H1 (cell line): ENCODE measurements around the gene BTBD10. TPM values are rescaled to one million over a fixed set of nuclear protein-coding genes. Genes with fewer than 3 reads are reported as not detected.

ENCODE experiments used
- CTCF ChIA-PET: fragments of 300-600 bp; sonication (Branson Sonifier 250); formaldehyde crosslinking; loops from one replicate; lab custom pipeline; 2021; ENCODE audit not compliant: partially characterized antibody; lab: Charles Lee
- POLR2A ChIA-PET: fragments of 300-600 bp; sonication (Branson Sonifier 250); formaldehyde crosslinking; loops from one replicate; lab custom pipeline; 2021; ENCODE audit warnings: inconsistent platforms; ENCODE audit not compliant: partially characterized antibody; lab: Charles Lee
- DNase-seq, 2 experiments: peaks; one replicate each; pipeline versions ENCODE4 v3.0.0 to v3.0.0-alpha.2; 2010 to 2022; ENCODE audit warnings: low spot score in 2 of 2, low read depth in 1 of 2, mixed read lengths in 1 of 2
- FAIRE-seq: peaks from 2 replicates; lab custom pipeline; 2011; peaks lifted over from hg19 to GRCh38; lab: Jason Lieb, UNC
- H2AFZ ChIP-seq: 2 replicates; pipeline ENCODE4 v1.8.1; 2012; ENCODE audit warnings: low read length, inconsistent platforms
- H2AK5ac ChIP-seq: 2 replicates; pipeline ENCODE4 v1.6.1; 2013; ENCODE audit warnings: low read depth, low read length
- H2BK120ac ChIP-seq: replicated peaks from 2 replicates; pipeline ENCODE3; 2013; ENCODE audit warnings: low read depth, low read length, inconsistent platforms
- H2BK12ac ChIP-seq: 2 replicates; pipeline ENCODE4 v1.6.1; 2013; ENCODE audit warnings: low read depth, low read length
- H2BK15ac ChIP-seq: 2 replicates; pipeline ENCODE4 v1.6.1; 2013; ENCODE audit warnings: low read length
- H2BK20ac ChIP-seq: 2 replicates; pipeline ENCODE4 v1.6.1; 2013; ENCODE audit warnings: low read length
- H2BK5ac ChIP-seq: 2 replicates; pipeline ENCODE4 v1.6.1; 2013; ENCODE audit warnings: low read depth, low read length
- H3K14ac ChIP-seq: 2 replicates; pipeline ENCODE4 v1.6.1; 2013; ENCODE audit warnings: inconsistent platforms; ENCODE audit not compliant: insufficient read length
- H3K18ac ChIP-seq: 2 replicates; pipeline ENCODE4 v1.6.1; 2013; ENCODE audit warnings: low read length; ENCODE audit errors: extremely low read depth
- H3K23ac ChIP-seq: 2 replicates; pipeline ENCODE4 v1.6.1; 2013; ENCODE audit warnings: inconsistent platforms; ENCODE audit not compliant: insufficient read length
- H3K23me2 ChIP-seq: 2 replicates; pipeline ENCODE4 v1.6.1; 2013; ENCODE audit warnings: low read depth, low read length
- H3K27ac ChIP-seq: 2 replicates; pipeline ENCODE4 v1.6.1; 2011; ENCODE audit warnings: low read depth, low read length, inconsistent platforms
- H3K27me3 ChIP-seq, 4 experiments: replicated peaks in 1 of 4; 1 replicate in 1 of 4; 2 replicates in 3 of 4; pipeline versions ENCODE4 v1.6.1 to v1.8.1; 2011 to 2013; ENCODE audit warnings: low read length in 3 of 4, mild to moderate bottlenecking in 3 of 4, inconsistent platforms in 2 of 4, mixed read lengths in 2 of 4, moderate library complexity in 1 of 4; ENCODE audit not compliant: control insufficient read depth in 3 of 4, insufficient read depth in 3 of 4; ENCODE audit errors: extremely low read depth in 1 of 4
- H3K36me3 ChIP-seq, 4 experiments: 2 replicates each; pipeline versions ENCODE4 v1.6.1 to v1.8.1; 2011 to 2013; ENCODE audit warnings: mild to moderate bottlenecking in 4 of 4, low read length in 3 of 4, moderate library complexity in 2 of 4, control low read depth in 1 of 4, inconsistent platforms in 1 of 4; ENCODE audit not compliant: insufficient read depth in 4 of 4, control insufficient read depth in 2 of 4
- H3K4ac ChIP-seq: replicated peaks from 2 replicates; pipeline ENCODE3; 2013; ENCODE audit warnings: low read length, low read depth, mixed read lengths, inconsistent platforms; ENCODE audit not compliant: insufficient read length
- H3K4me1 ChIP-seq, 4 experiments: replicated peaks in 1 of 4; 1 replicate in 1 of 4; 2 replicates in 3 of 4; pipeline versions ENCODE4 v1.6.1 to v1.8.1; 2011 to 2013; ENCODE audit warnings: low read length in 3 of 4, inconsistent platforms in 2 of 4, mixed read lengths in 1 of 4; ENCODE audit not compliant: insufficient read depth in 4 of 4, control insufficient read depth in 3 of 4
- H3K4me2 ChIP-seq, 2 experiments: 2 replicates each; pipeline versions ENCODE4 v1.6.1 to v1.8.1; 2011 to 2013; ENCODE audit warnings: low read depth in 2 of 2, low read length in 2 of 2, control low read depth in 1 of 2, inconsistent platforms in 1 of 2, mild to moderate bottlenecking in 1 of 2; ENCODE audit not compliant: insufficient read depth in 1 of 2
- H3K4me3 ChIP-seq, 4 experiments: fragments of 200-600, 300-600 bp in 1 of 4; sonication (generic), shearing (Covaris generic), sonication (Bioruptor Twin) in 1 of 4; 2 replicates each; pipeline versions ENCODE4 v1.5.1 to v1.8.1; 2011 to 2016; ENCODE audit warnings: low read length in 4 of 4, low read depth in 3 of 4, control low read depth in 2 of 4, inconsistent platforms in 2 of 4, mild to moderate bottlenecking in 2 of 4, mixed read lengths in 1 of 4, moderate library complexity in 1 of 4; ENCODE audit not compliant: insufficient read depth in 2 of 4; ENCODE audit errors: extremely low read depth in 1 of 4
- H3K56ac ChIP-seq: replicated peaks from 2 replicates; pipeline ENCODE3; 2013; ENCODE audit warnings: low read depth, mild to moderate bottlenecking, mixed read lengths, low read length, inconsistent platforms; ENCODE audit not compliant: insufficient read length
- H3K79me1 ChIP-seq: 2 replicates; pipeline ENCODE4 v1.6.1; 2013; ENCODE audit warnings: low read depth, low read length, control low read depth
- H3K79me2 ChIP-seq, 2 experiments: 2 replicates each; pipeline versions ENCODE4 v1.6.1 to v1.8.1; 2012 to 2013; ENCODE audit warnings: low read length in 2 of 2, mild to moderate bottlenecking in 2 of 2, inconsistent platforms in 1 of 2; ENCODE audit not compliant: insufficient read depth in 2 of 2, control insufficient read depth in 1 of 2
- H3K9ac ChIP-seq, 4 experiments: replicated peaks in 1 of 4; 1 replicate in 1 of 4; 2 replicates in 3 of 4; pipeline versions ENCODE4 v1.6.1 to v1.8.1; 2011 to 2013; ENCODE audit warnings: low read depth in 3 of 4, low read length in 3 of 4, control low read depth in 2 of 4, mild to moderate bottlenecking in 2 of 4, moderate library complexity in 2 of 4, inconsistent platforms in 1 of 4; ENCODE audit errors: extremely low read depth in 1 of 4
- H3K9me3 ChIP-seq, 2 experiments: 2 replicates each; pipeline versions ENCODE4 v1.6.1 to v1.8.1; 2012 to 2013; ENCODE audit warnings: mild to moderate bottlenecking in 2 of 2, moderate library complexity in 2 of 2, control low read depth in 1 of 2, inconsistent platforms in 1 of 2, low read depth in 1 of 2, low read length in 1 of 2, mixed read lengths in 1 of 2; ENCODE audit not compliant: insufficient read depth in 2 of 2
- H4K20me1 ChIP-seq, 2 experiments: replicated peaks in 1 of 2; 2 replicates each; pipeline versions ENCODE3 to v1.8.1; 2011 to 2013; ENCODE audit warnings: inconsistent platforms in 2 of 2, low read length in 2 of 2, mild to moderate bottlenecking in 1 of 2; ENCODE audit not compliant: insufficient read depth in 2 of 2, control insufficient read depth in 1 of 2
- H4K5ac ChIP-seq: 2 replicates; pipeline ENCODE4 v1.6.1; 2013; ENCODE audit warnings: low read length, low read depth, mixed read lengths, inconsistent platforms; ENCODE audit not compliant: insufficient read length
- H4K8ac ChIP-seq: 2 replicates; pipeline ENCODE4 v1.8.0; 2013; ENCODE audit warnings: mild to moderate bottlenecking, moderate library complexity, low read length, inconsistent platforms; ENCODE audit not compliant: insufficient read depth; ENCODE audit errors: extremely low read depth
- H4K91ac ChIP-seq: replicated peaks from 2 replicates; pipeline ENCODE3; 2013; ENCODE audit warnings: low read length, mixed read lengths, inconsistent platforms; ENCODE audit not compliant: insufficient read length
- EP300 ChIP-seq, 2 experiments: IDR thresholded peaks; 1 replicate in 1 of 2; 2 replicates in 1 of 2; pipeline ENCODE4 v1.6.1; 2011 to 2012; ENCODE audit warnings: low read depth in 2 of 2, low read length in 2 of 2, mild to moderate bottlenecking in 2 of 2, borderline replicate concordance in 1 of 2, inconsistent platforms in 1 of 2, moderate library complexity in 1 of 2
- JUND ChIP-seq: IDR thresholded peaks from 2 replicates; pipeline ENCODE4 v1.6.1; 2011; ENCODE audit warnings: mild to moderate bottlenecking, improper control_type of control experiment, low read length
- WGBS, 2 experiments: shearing (Covaris generic) in 1 of 2; methylation state at CpG; one replicate each; pipeline versions ENCODE4 v1.1.6 to v1.1.7; 2013 to 2015; ENCODE audit warnings: low lambda C conversion rate in 2 of 2, mixed read lengths in 2 of 2, inconsistent platforms in 1 of 2, low coverage in 1 of 2, missing lambda C conversion rate in 1 of 2; ENCODE audit not compliant: insufficient replicate concordance in 2 of 2, insufficient coverage in 1 of 2, insufficient read length in 1 of 2; ENCODE audit errors: extremely low coverage in 1 of 2, missing lambda C conversion rate in 1 of 2; 5-methylcytosine and 5-hydroxymethylcytosine counted together
- polyA plus RNA-seq, 7 experiments: library from polyadenylated mRNA; depleted of rRNA in 3 of 7; stranded (reverse) in 5 of 7; unstranded in 2 of 7; fragments of >200 nt in 5 of 7; fragments of 200-250 nt in 2 of 7; gene quantifications; 1 replicate in 5 of 7; 2 replicates in 1 of 7; 4 replicates in 1 of 7; pipeline versions ENCODE4 v1.2.1 to v1.2.3, GENCODE V29; 2011 to 2013; ENCODE audit warnings: missing spikeins in 2 of 7, mixed read lengths in 2 of 7
- total RNA-seq: library from RNA; stranded (reverse); fragmentation: NEBNext Ultra II Directional; extraction: Animal tissue kit (Norgen Biotek cat#: 25700); gene quantifications from 2 replicates; pipeline ENCODE4 v1.2.1, GENCODE V29; 2021

Gene BTBD10
- total and polyA plus RNA-seq, 2 of the 8 experiments (the other 6 are each of a cell fraction or from before 2014, with no cell fraction given): 13.8 to 22.2 TPM

DNA sequence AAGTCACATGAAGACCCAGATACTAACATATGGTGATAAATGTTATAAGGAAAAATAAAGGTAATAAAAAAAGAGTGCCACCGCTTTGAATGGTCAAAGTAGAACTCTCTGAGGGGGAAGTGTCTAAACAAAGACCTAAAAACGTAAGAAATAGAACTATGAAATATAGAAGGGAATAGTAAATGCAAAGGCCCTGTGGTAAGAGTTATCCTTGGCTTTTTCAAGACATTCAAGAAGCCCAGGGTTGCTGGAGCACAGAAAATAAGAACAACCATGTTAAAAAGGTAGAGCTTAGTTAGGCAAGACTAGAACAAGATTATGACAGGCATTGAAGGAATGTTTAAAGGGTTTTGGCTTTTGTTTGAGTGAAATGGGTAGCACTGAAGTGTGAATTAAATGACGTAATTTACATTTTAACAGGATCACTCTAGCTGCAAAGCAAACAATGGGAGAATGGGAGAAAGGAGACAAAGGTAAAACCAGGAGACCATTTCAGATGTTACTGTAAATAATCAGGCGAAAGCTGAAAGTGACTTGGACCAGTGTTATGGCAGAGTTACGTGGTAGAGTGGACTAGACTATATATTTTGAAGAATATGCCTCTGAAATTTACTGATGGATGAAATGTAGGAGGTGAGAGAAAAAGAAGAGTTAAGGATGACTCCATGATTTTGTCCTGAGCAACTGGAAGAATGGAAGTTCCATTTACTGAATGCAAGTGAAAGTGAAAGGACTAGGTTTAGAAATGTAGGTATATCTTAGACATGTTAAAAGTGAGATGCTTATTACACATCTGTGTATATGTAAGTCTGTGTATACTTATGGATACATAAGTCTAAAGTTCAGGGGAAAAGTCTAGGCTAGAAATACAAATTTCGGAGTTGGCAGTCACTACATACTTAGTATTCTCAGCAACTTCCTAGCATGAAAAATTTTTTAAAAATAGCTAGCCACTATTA lies 28.5 kb downstream of the BTBD10 start:
- FAIRE-seq (peak; percentile 91), DNase-seq (no peak)
- H3K56ac ChIP-seq: no peak overlapping the region
- H3K9me3 ChIP-seq: peaks cover 0 to 3% of the 10 kb centered on the region in 2 experiments; a peak in 1 of 4 replicates
- no peak overlapping the region for H4K91ac ChIP-seq
- H3K79me2 ChIP-seq: 0 out of 4 replicates have a peak, but pooled peaks cover 0 to 5% of the 10 kb centered on the region in 2 experiments
- H3K9ac ChIP-seq: peak overlapping the region in 3 of 4 experiments; percentile 34 to 43 (median 43); a peak in 3 of 7 replicates
- no peak overlapping the region for H3K23ac ChIP-seq
- no peak overlapping the region for H3K18ac ChIP-seq
- no peak overlapping the region for H4K8ac ChIP-seq
- no peak overlapping the region for H2BK15ac ChIP-seq
- peak overlapping the region; percentile 57; the same call in 1 of the 2 replicates for H3K27ac ChIP-seq
- no peaks in the 10 kb centered on the region for H4K20me1 ChIP-seq
- H2AFZ ChIP-seq: peak overlapping the region; percentile 27; the same call in 1 of the 2 replicates
- peaks cover 0 to 4% (median 2%) of the 10 kb centered on the region in 4 experiments; a peak in 3 of 7 replicates for H3K4me1 ChIP-seq
- H3K4ac ChIP-seq: no peak overlapping the region
- no peak overlapping the region for H2BK20ac ChIP-seq
- H3K14ac ChIP-seq: no peak overlapping the region
- no peaks in the 10 kb centered on the region for H3K36me3 ChIP-seq
- no peaks in the 10 kb centered on the region for H3K79me1 ChIP-seq
- H2BK120ac ChIP-seq: no peak overlapping the region
- H3K4me3 ChIP-seq: peak overlapping the region in 1 of 4 experiments; percentile 30; a peak in 1 of 8 replicates
- H3K27me3 ChIP-seq: no peaks in the 10 kb centered on the region
- no peak overlapping the region for H2AK5ac ChIP-seq
- no peak overlapping the region for H2BK12ac ChIP-seq
- WGBS, 2 experiments: 38% methylated on average over 6 of the region's 6 CpGs; no CpG with 5 or more reads in 1 of the 2 experiments
- ChIA-PET POLR2A (no interaction called here), CTCF (interaction anchor here (0.6 to 1.1 kb wide), 2 partner anchors 30 to 196 kb away, joined by 3 read pairs; no protein-coding TSS in a partner anchor)
- peak overlapping the region in 1 of 2 experiments; percentile 49; a peak in 2 of 4 replicates for H3K4me2 ChIP-seq
- H4K5ac ChIP-seq: no peak overlapping the region
- no peaks in the 10 kb centered on the region for H3K23me2 ChIP-seq
- H2BK5ac ChIP-seq: no peak overlapping the region
- TF ChIP-seq JUND (peak; percentile 58; the same call in 1 of the 2 replicates), EP300 (IDR thresholded peaks at IDR 0.05; ENCODE audit: borderline replicate concordance in 1 of 2, low read depth in 2 of 2, low read length in 2 of 2) (no peak)
